Measurements from ENCODE around the gene BNIP5.

Gene BNIP5

GRCh38 chr6:36334832-36335459 lies 1.7 kb downstream of the BNIP5 start:
- no peak for TF ChIP-seq CTCF (IDR thresholded peaks at IDR 0.05; ENCODE audit: insufficient read depth, missing control alignments)
- no peak for FAIRE-seq
- DNase-seq (ENCODE audit: insufficient read length, low spot score), result no peak

- no peak for DNase-seq (ENCODE audit: insufficient read length, low spot score)
- TF ChIP-seq CTCF (IDR thresholded peaks at IDR 0.05; ENCODE audit: insufficient read depth, missing control alignments), result no peak
- no peak for FAIRE-seq
These were observed 2.6 kb downstream of the BNIP5 start for GRCh38 chr6:36333931-36334725.

- FAIRE-seq (no peak), DNase-seq (ENCODE audit: insufficient read length, low spot score) (no peak)
- TF ChIP-seq CTCF (IDR thresholded peaks at IDR 0.05; ENCODE audit: insufficient read depth, missing control alignments), result no peak
These were observed 3.4 kb downstream of the BNIP5 start for GRCh38 chr6:36333171-36333895.

- no peak for FAIRE-seq
- DNase-seq (ENCODE audit: insufficient read length, low spot score), result no peak
- TF ChIP-seq CTCF (IDR thresholded peaks at IDR 0.05; ENCODE audit: insufficient read depth, missing control alignments), result no peak
These were observed 5.3 kb downstream of the BNIP5 start for GRCh38 chr6:36331381-36331780.

GRCh38 chr6:36330366-36330765 lies 6.3 kb downstream of the BNIP5 start:
- no peak for TF ChIP-seq CTCF (IDR thresholded peaks at IDR 0.05; ENCODE audit: insufficient read depth, missing control alignments)
- DNase-seq (ENCODE audit: insufficient read length, low spot score) (no peak), FAIRE-seq (no peak)

GRCh38 chr6:36329798-36330291 lies 6.8 kb downstream of the BNIP5 start:
- no peak for DNase-seq (ENCODE audit: insufficient read length, low spot score)
- TF ChIP-seq CTCF (IDR thresholded peaks at IDR 0.05; ENCODE audit: insufficient read depth, missing control alignments), result no peak
- no peak for FAIRE-seq

Data from D721Med (cell line).